ENCODE measurements around the gene PXDC1.

GRCh38 chr6:3744211-3744900 is 7.2 kb downstream of the PXDC1 start:
- TF ChIP-seq, protein P1, sequence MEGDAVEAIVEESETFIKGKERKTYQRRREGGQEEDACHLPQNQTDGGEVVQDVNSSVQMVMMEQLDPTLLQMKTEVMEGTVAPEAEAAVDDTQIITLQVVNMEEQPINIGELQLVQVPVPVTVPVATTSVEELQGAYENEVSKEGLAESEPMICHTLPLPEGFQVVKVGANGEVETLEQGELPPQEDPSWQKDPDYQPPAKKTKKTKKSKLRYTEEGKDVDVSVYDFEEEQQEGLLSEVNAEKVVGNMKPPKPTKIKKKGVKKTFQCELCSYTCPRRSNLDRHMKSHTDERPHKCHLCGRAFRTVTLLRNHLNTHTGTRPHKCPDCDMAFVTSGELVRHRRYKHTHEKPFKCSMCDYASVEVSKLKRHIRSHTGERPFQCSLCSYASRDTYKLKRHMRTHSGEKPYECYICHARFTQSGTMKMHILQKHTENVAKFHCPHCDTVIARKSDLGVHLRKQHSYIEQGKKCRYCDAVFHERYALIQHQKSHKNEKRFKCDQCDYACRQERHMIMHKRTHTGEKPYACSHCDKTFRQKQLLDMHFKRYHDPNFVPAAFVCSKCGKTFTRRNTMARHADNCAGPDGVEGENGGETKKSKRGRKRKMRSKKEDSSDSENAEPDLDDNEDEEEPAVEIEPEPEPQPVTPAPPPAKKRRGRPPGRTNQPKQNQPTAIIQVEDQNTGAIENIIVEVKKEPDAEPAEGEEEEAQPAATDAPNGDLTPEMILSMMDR (IDR thresholded peaks at IDR 0.05): no peak
- no peak for TF ChIP-seq POLR2A (IDR thresholded peaks at IDR 0.05)

Data from adrenal gland (tissue), 5 donors.